Nephron (organoid): Measurements from ENCODE around the gene APOBEC2.

ENCODE experiments used
- H3K27ac Mint-ChIP-seq, 3 experiments: 2 replicates each; pipeline ENCODE4 v1.8.0; 2020; ENCODE audit warnings: mixed read lengths in 3 of 3, mild to moderate bottlenecking in 2 of 3, moderate library complexity in 1 of 3
- H3K27me3 Mint-ChIP-seq: 2 replicates; pipeline ENCODE4 v1.8.0; 2021; ENCODE audit warnings: low read depth, mild to moderate bottlenecking, moderate library complexity, mixed read lengths
- H3K36me3 Mint-ChIP-seq: 2 replicates; pipeline ENCODE4 v1.8.0; 2020; ENCODE audit warnings: low read depth, mixed read lengths
- H3K4me1 Mint-ChIP-seq: 2 replicates; pipeline ENCODE4 v1.8.0; 2020; ENCODE audit warnings: mixed read lengths
- H3K4me3 Mint-ChIP-seq, 3 experiments: 2 replicates each; pipeline ENCODE4 v1.8.0; 2020; ENCODE audit warnings: mild to moderate bottlenecking in 3 of 3, mixed read lengths in 3 of 3, moderate library complexity in 2 of 3
- H3K9me3 Mint-ChIP-seq: 2 replicates; pipeline ENCODE4 v1.8.0; 2020; ENCODE audit warnings: mixed read lengths
- CTCF ChIP-seq, 3 experiments: fragments of 200-600 bp; sonication (generic); IDR thresholded peaks; one replicate each; pipeline ENCODE4 v1.5.0; 2021; ENCODE audit warnings: antibody characterized with exemption in 3 of 3; ENCODE audit not compliant: unreplicated experiment in 3 of 3

Gene APOBEC2

DNA sequence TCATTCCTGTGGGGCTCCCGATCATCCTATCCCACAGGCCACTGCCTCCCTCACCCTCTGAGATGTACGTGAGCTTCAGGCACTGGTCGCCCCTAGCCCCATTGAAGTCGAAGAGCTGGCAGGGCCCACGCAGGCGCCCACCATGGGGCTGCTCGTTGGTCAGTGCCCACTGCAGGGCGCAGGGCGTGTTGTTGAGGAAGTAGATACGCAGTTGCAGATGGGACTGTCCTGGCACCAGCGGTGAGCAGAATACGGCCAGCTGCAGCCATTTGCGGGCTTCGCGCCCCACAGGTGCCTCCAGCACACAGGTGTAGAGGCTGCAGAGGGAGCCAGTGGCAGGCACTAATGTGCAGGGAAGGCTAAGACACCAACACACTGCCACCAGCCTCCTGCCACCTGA lies 20.2 kb upstream of the APOBEC2 start:
- H3K27ac Mint-ChIP-seq: no peak overlapping the region
- peaks cover 22% of the 10 kb centered on the region for H3K4me1 Mint-ChIP-seq
- H3K27me3 Mint-ChIP-seq: peaks cover 3% of the 10 kb centered on the region
- no peak overlapping the region for H3K4me3 Mint-ChIP-seq
- peaks cover 5% of the 10 kb centered on the region for H3K36me3 Mint-ChIP-seq
- no peaks in the 10 kb centered on the region for H3K9me3 Mint-ChIP-seq
- TF ChIP-seq CTCF (IDR thresholded peaks at IDR 0.05; ENCODE audit: unreplicated experiment in 3 of 3): no peak

DNA sequence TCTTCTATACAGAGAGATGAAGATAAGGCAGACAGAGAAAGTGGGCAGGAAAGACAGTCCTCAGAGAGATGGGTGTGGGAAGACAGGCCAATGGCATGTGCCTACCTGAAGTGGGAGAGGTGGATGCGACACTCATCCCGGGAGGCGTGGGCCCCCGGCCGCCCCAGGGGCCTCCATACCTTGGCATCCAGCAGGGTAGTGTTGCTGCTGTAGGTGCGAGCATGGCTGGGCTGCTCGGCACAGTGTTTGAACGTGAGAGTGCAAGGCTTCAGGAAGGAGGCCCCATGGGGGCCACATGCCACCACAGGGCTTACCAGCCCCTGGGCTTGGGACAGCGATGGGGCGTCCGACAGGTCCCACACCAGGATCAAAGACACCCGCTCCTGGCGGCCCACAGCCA lies 19.2 kb upstream of the APOBEC2 start:
- Mint-ChIP-seq H3K4me3 (no peak overlapping the region), H3K36me3 (peaks cover 5% of the 10 kb centered on the region), H3K27ac (no peak overlapping the region), H3K9me3 (no peaks in the 10 kb centered on the region), H3K4me1 (peaks cover 19% of the 10 kb centered on the region), H3K27me3 (peaks cover 9% of the 10 kb centered on the region)
- TF ChIP-seq CTCF (IDR thresholded peaks at IDR 0.05; ENCODE audit: unreplicated experiment in 3 of 3): no peak

GRCh38 chr6:41036186-41036585 lies 16.8 kb upstream of the APOBEC2 start:
- H3K27me3 Mint-ChIP-seq: peaks cover 13% of the 10 kb centered on the region
- H3K4me1 Mint-ChIP-seq: peaks cover 16% of the 10 kb centered on the region
- H3K36me3 Mint-ChIP-seq: peaks cover 5% of the 10 kb centered on the region
- peak overlapping the region in 1 of 3 experiments; percentile 26 for H3K27ac Mint-ChIP-seq
- no peaks in the 10 kb centered on the region for H3K9me3 Mint-ChIP-seq
- no peak for TF ChIP-seq CTCF (IDR thresholded peaks at IDR 0.05; ENCODE audit: unreplicated experiment in 3 of 3)
- no peak overlapping the region for H3K4me3 Mint-ChIP-seq

GRCh38 chr6:41036601-41037000 lies 16.4 kb upstream of the APOBEC2 start:
- Mint-ChIP-seq H3K4me3 (peak overlapping the region in 1 of 3 experiments; percentile 8), H3K36me3 (peaks cover 5% of the 10 kb centered on the region), H3K9me3 (no peaks in the 10 kb centered on the region), H3K27me3 (peaks cover 13% of the 10 kb centered on the region), H3K4me1 (peaks cover 16% of the 10 kb centered on the region), H3K27ac (peak overlapping the region in 1 of 3 experiments; percentile 26)
- no peak for TF ChIP-seq CTCF (IDR thresholded peaks at IDR 0.05; ENCODE audit: unreplicated experiment in 3 of 3)

- Mint-ChIP-seq H3K36me3 (peaks cover 5% of the 10 kb centered on the region), H3K27ac (no peak overlapping the region), H3K9me3 (no peaks in the 10 kb centered on the region), H3K4me1 (peaks cover 16% of the 10 kb centered on the region), H3K27me3 (peaks cover 13% of the 10 kb centered on the region), H3K4me3 (no peak overlapping the region)
- TF ChIP-seq CTCF (IDR thresholded peaks at IDR 0.05; ENCODE audit: unreplicated experiment in 3 of 3): no peak
These were observed 15.7 kb upstream of the APOBEC2 start for GRCh38 chr6:41037107-41037900.

DNA sequence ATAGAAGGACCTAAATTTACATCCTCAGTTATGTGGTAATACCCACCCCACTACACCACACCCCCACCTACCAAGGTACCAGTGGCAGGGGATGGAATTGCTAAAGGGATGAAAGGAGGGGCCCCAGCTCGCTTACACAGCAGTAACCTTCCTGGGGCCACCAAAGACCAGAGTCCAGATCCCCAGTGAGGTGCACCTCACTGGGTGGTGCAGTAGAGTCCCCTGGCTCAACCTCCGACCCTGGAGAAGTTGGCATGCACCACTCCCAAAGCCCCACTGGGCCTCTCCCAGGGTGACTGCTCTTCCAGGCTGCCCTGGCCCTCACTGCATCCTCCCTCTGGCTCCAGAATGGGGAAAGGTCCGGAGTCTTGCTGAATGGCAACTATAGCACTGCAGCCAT lies 14.8 kb upstream of the APOBEC2 start:
- Mint-ChIP-seq H3K9me3 (no peaks in the 10 kb centered on the region), H3K27me3 (peaks cover 13% of the 10 kb centered on the region), H3K4me1 (peaks cover 16% of the 10 kb centered on the region), H3K27ac (peak overlapping the region in 2 of 3 experiments; percentile 95 to 99), H3K4me3 (peak overlapping the region in 1 of 3 experiments; percentile 72), H3K36me3 (peaks cover 5% of the 10 kb centered on the region)
- no peak for TF ChIP-seq CTCF (IDR thresholded peaks at IDR 0.05; ENCODE audit: unreplicated experiment in 3 of 3)
